ENCODE data around the gene RXFP4. TPM values are rescaled to one million over a fixed set of nuclear protein-coding genes. Genes with fewer than 3 reads are reported as not detected.

RXFP4 gene
- total RNA-seq, 2 experiments from 2014 or later = 0.34 TPM; not detected in 1

DNA sequence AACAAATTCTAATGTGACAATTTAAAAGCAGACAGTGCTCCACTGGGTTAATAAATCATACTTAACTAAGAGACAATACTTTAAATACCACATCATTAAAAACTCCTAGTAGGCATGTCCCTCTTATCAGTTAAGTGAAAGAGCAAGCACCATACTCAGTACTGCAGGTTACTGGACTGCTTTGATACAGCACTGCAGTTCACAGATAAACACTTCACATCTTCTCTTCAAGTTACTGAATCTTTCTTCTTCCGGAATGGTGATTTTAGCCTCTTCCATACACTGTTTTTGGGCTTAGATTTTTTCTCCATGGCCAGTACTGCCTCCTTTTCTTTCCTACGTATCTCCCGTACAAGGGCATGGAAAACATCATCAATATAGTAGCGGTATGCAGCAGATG lies 41.3 kb upstream of the RXFP4 start:
- H3K79me2 ChIP-seq (ENCODE audit: insufficient read depth, low read depth, low read length) = no peaks in the 10 kb centered on the region; the same call in 1 of the 2 replicates
- H3K9me2 ChIP-seq (ENCODE audit: insufficient read depth, low read length) = no peaks in the 10 kb centered on the region
- intact Hi-C loops (cut with micrococcal nuclease; ENCODE audit: unreplicated experiment) = no loop called here
- peaks cover 91% of the 10 kb centered on the region for H3K36me3 ChIP-seq (ENCODE audit: insufficient read depth, low read length)
- no peak overlapping the region for H2AFZ ChIP-seq (ENCODE audit: low read length)
- no peak overlapping the region for H3K4me3 ChIP-seq (ENCODE audit: low read depth, low read length, poor library complexity, severe bottlenecking)
- ChIA-PET CTCF (ENCODE audit: unreplicated experiment) (no interaction called here), POLR2A (no interaction called here)
- BruUV-seq (replicated peaks) = no TSS peak
- no peaks in the 10 kb centered on the region for H4K20me1 ChIP-seq (ENCODE audit: insufficient read depth, low read length)
- no peaks in the 10 kb centered on the region for H3K9me3 ChIP-seq (ENCODE audit: low read length)
- no peak for TF ChIP-seq EZH2phosphoT487 (IDR thresholded peaks at IDR 0.05; ENCODE audit: borderline replicate concordance, low read depth, low read length)
- H3K4me2 ChIP-seq (ENCODE audit: low read length) = no peak overlapping the region
- peaks cover 14% of the 10 kb centered on the region for H3K4me1 ChIP-seq (ENCODE audit: insufficient read depth, low read length, poor library complexity, severe bottlenecking)
- DNase-seq (ENCODE audit: low spot score) = no peak
- no peak overlapping the region for H3K27ac ChIP-seq (ENCODE audit: low read depth, low read length, poor library complexity, severe bottlenecking)

DNA sequence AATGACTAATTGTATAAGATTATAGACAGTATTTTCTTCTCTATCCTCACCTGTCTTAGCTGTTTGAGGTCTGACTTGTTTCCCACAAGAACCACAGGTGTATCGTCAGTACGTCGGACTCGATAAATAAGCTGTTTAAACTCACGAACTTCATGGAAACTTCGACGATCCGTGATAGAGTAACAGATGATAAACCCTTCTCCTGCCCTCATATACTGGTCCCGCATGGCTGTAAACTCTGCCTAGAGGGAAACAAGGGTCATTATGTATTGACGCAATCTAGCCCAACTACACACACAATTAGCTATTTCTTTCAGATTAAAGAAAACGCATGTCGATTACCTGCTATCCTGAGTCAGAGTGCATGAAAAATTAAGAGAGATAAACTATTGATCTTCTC lies 37.2 kb upstream of the RXFP4 start:
- H3K27ac ChIP-seq (ENCODE audit: low read depth, low read length, poor library complexity, severe bottlenecking) = no peak overlapping the region
- TF ChIP-seq EZH2phosphoT487 (IDR thresholded peaks at IDR 0.05; ENCODE audit: borderline replicate concordance, low read depth, low read length) = no peak
- TF ChIP-seq, protein P1, sequence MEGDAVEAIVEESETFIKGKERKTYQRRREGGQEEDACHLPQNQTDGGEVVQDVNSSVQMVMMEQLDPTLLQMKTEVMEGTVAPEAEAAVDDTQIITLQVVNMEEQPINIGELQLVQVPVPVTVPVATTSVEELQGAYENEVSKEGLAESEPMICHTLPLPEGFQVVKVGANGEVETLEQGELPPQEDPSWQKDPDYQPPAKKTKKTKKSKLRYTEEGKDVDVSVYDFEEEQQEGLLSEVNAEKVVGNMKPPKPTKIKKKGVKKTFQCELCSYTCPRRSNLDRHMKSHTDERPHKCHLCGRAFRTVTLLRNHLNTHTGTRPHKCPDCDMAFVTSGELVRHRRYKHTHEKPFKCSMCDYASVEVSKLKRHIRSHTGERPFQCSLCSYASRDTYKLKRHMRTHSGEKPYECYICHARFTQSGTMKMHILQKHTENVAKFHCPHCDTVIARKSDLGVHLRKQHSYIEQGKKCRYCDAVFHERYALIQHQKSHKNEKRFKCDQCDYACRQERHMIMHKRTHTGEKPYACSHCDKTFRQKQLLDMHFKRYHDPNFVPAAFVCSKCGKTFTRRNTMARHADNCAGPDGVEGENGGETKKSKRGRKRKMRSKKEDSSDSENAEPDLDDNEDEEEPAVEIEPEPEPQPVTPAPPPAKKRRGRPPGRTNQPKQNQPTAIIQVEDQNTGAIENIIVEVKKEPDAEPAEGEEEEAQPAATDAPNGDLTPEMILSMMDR (conservative IDR thresholded peaks at IDR 0.05; ENCODE audit: low read length) = no peak
- H3K79me2 ChIP-seq (ENCODE audit: insufficient read depth, low read depth, low read length) = no peaks in the 10 kb centered on the region
- H3K36me3 ChIP-seq (ENCODE audit: insufficient read depth, low read length) = peaks cover 90% of the 10 kb centered on the region
- no peak for DNase-seq (ENCODE audit: low spot score)
- no peaks in the 10 kb centered on the region for H3K9me3 ChIP-seq (ENCODE audit: low read length)
- POLR2A ChIA-PET = interaction anchor here (0.6 to 1.8 kb wide), 4 partner anchors 15 to 76 kb away, joined by 3 to 7 read pairs (median 5); no protein-coding TSS in a partner anchor
- BruUV-seq (replicated peaks) = no TSS peak
- no peak overlapping the region for H3K4me3 ChIP-seq (ENCODE audit: low read depth, low read length, poor library complexity, severe bottlenecking)
- H3K4me1 ChIP-seq (ENCODE audit: insufficient read depth, low read length, poor library complexity, severe bottlenecking) = peaks cover 5% of the 10 kb centered on the region
- intact Hi-C loops (cut with micrococcal nuclease; ENCODE audit: unreplicated experiment) = no loop called here
- no peaks in the 10 kb centered on the region for H4K20me1 ChIP-seq (ENCODE audit: insufficient read depth, low read length)
- no peak overlapping the region for H2AFZ ChIP-seq (ENCODE audit: low read length)
- H3K9me2 ChIP-seq (ENCODE audit: insufficient read depth, low read length) = no peaks in the 10 kb centered on the region
- CTCF ChIA-PET (ENCODE audit: unreplicated experiment) = interaction anchor here (0.6 kb wide), 1 partner anchor 18 kb away, joined by 5 read pairs; no protein-coding TSS in a partner anchor
- H3K4me2 ChIP-seq (ENCODE audit: low read length) = no peak overlapping the region

DNA sequence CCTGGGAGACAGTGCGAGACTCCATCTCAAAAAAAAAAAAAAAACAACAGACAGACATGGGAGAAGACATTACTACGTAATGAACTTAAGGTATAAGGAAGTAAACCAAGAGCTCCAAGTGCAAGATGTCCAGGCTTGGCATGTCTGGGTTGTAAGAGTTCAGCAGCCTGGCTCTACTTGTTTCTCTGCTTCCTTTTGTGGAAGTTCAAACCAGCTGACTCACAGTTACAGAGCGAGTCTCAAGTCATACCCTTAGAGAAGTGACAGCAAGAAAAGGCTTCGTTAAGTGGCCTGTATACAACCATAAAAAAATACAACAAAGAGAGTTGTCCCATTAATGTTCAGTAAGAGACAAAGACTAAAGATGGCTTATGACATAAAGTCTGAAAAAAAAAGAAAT lies 31.5 kb upstream of the RXFP4 start:
- Histone ChIP-seq H3K9me2 (ENCODE audit: insufficient read depth, low read length) (no peaks in the 10 kb centered on the region), H4K20me1 (ENCODE audit: insufficient read depth, low read length) (no peaks in the 10 kb centered on the region), H3K4me3 (ENCODE audit: low read depth, low read length, poor library complexity, severe bottlenecking) (peak overlapping the region; percentile 78), H3K9me3 (ENCODE audit: low read length) (no peaks in the 10 kb centered on the region), H3K79me2 (ENCODE audit: insufficient read depth, low read depth, low read length) (peaks cover 12% of the 10 kb centered on the region; the same call in 1 of the 2 replicates), H3K36me3 (ENCODE audit: insufficient read depth, low read length) (peaks cover 91% of the 10 kb centered on the region), H3K27ac (ENCODE audit: low read depth, low read length, poor library complexity, severe bottlenecking) (peak overlapping the region; percentile 11), H3K4me2 (ENCODE audit: low read length) (peak overlapping the region; percentile 90), H2AFZ (ENCODE audit: low read length) (no peak overlapping the region), H3K4me1 (ENCODE audit: insufficient read depth, low read length, poor library complexity, severe bottlenecking) (peaks cover 23% of the 10 kb centered on the region)
- ChIA-PET POLR2A (no interaction called here), CTCF (ENCODE audit: unreplicated experiment) (no interaction called here)
- intact Hi-C loops (cut with micrococcal nuclease; ENCODE audit: unreplicated experiment) = no loop called here
- TF ChIP-seq, protein P1 (conservative IDR thresholded peaks at IDR 0.05; ENCODE audit: low read length) = no peak
- TF ChIP-seq EZH2phosphoT487 (IDR thresholded peaks at IDR 0.05; ENCODE audit: borderline replicate concordance, low read depth, low read length) = no peak
- no TSS peak for BruUV-seq (replicated peaks)
- peak; percentile 29 for DNase-seq (ENCODE audit: low spot score)

Measured in OCI-LY7 (cell line).